HK-2 (cell line): ENCODE results near the gene IRF7.

Experiments used
- DNase-seq: peaks from one replicate; pipeline ENCODE4 v3.0.0-alpha.2; 2018; ENCODE audit not compliant: unreplicated experiment

IRF7 gene

GRCh38 chr11:640021-640706 lies 24.4 kb upstream of the IRF7 start:
- no peak for DNase-seq

GRCh38 chr11:639332-639955 lies 23.7 kb upstream of the IRF7 start:
- no peak for DNase-seq

- no peak for DNase-seq
Measured at GRCh38 chr11:638631-639331, 23.0 kb upstream of the IRF7 start.

- DNase-seq, result no peak
Measured at GRCh38 chr11:637593-638521, 22.1 kb upstream of the IRF7 start.

GRCh38 chr11:637333-637592 lies 21.5 kb upstream of the IRF7 start:
- no peak for DNase-seq

- no peak for DNase-seq
Measured at GRCh38 chr11:636511-637332, 21.0 kb upstream of the IRF7 start, which contains the start of gene DRD4. DRD4 (plus strand) TSS chr11:637269; CDS start chr11:637305, 36 bp downstream.

GRCh38 chr11:635945-636510 lies 20.3 kb upstream of the IRF7 start:
- no peak for DNase-seq

- no peak for DNase-seq
Measured at GRCh38 chr11:630871-631270, 15.1 kb upstream of the IRF7 start.

- no peak for DNase-seq
Measured at GRCh38 chr11:629237-629583, 13.5 kb upstream of the IRF7 start.

- no peak for DNase-seq
Measured at GRCh38 chr11:628056-628455, 12.3 kb upstream of the IRF7 start.

GRCh38 chr11:627308-627576 lies 11.5 kb upstream of the IRF7 start:
- no peak for DNase-seq

GRCh38 chr11:626475-627307 lies 10.9 kb upstream of the IRF7 start, which contains the start of gene SCT:
SCT (minus strand) TSS chr11:627181; CDS start chr11:627143, 38 bp downstream.
- DNase-seq, result no peak

- no peak for DNase-seq
Measured at GRCh38 chr11:625636-626268, 10.0 kb upstream of the IRF7 start.

GRCh38 chr11:624705-625635 lies 9.2 kb upstream of the IRF7 start, which contains the start of gene CDHR5:
CDHR5 (minus strand) TSS chr11:624955; CDS start chr11:624902, 53 bp downstream.
- no peak for DNase-seq

GRCh38 chr11:623999-624704 lies 8.4 kb upstream of the IRF7 start:
- no peak for DNase-seq

GRCh38 chr11:623349-623869 lies 7.7 kb upstream of the IRF7 start:
- DNase-seq, result no peak

- DNase-seq, result no peak
Measured at GRCh38 chr11:621838-622237, 6.1 kb upstream of the IRF7 start.
